HepG2 (cell line): ENCODE data around the gene SLX9. TPM values are rescaled to one million over a fixed set of nuclear protein-coding genes. Genes with fewer than 3 reads are reported as not detected.
A peak's percentile ranks its signal among the peaks of the same experiment; 100 is the strongest.

Source experiments
- CSRNP1 ChIP-seq: sonication (generic); formaldehyde crosslinking; IDR thresholded peaks from 2 replicates; pipeline ENCODE4 v1.8.1; 2023; ENCODE audit warnings: mild to moderate bottlenecking, missing genetic modification reagents
- DDIT3 ChIP-seq: sonication (generic); formaldehyde crosslinking; IDR thresholded peaks from 2 replicates; pipeline ENCODE4 v1.4.0; 2020; ENCODE audit warnings: mild to moderate bottlenecking, missing genetic modification reagents
- HDAC2 ChIP-seq: sonication (generic); formaldehyde crosslinking; IDR thresholded peaks from 2 replicates; pipeline ENCODE4 v1.4.0; 2020; ENCODE audit warnings: missing genetic modification reagents
- HMG20B ChIP-seq: conservative IDR thresholded peaks from 2 replicates; pipeline ENCODE4 v1.6.1; 2016; ENCODE audit warnings: missing genetic modification reagents, missing compliant biosample characterization
- KLF12 ChIP-seq: sonication (generic); formaldehyde crosslinking; IDR thresholded peaks from 2 replicates; pipeline ENCODE4 v1.4.0; 2020; ENCODE audit warnings: missing genetic modification reagents, borderline replicate concordance
- MAX ChIP-seq: IDR thresholded peaks from 2 replicates; pipeline ENCODE4 v1.6.1; 2012; ENCODE audit warnings: inconsistent platforms
- MAZ ChIP-seq, 2 experiments: sonication (generic) in 1 of 2; formaldehyde crosslinking in 1 of 2; IDR thresholded peaks; 2 replicates each; pipeline versions ENCODE4 v1.5.0 to v1.6.1; 2012 to 2020; ENCODE audit warnings: low read depth in 2 of 2, mild to moderate bottlenecking in 2 of 2, borderline replicate concordance in 1 of 2, improper control_type of control experiment in 1 of 2, low read length in 1 of 2, missing genetic modification reagents in 1 of 2, moderate library complexity in 1 of 2
- MTA3 ChIP-seq: sonication (generic); formaldehyde crosslinking; IDR thresholded peaks from 2 replicates; pipeline ENCODE4 v1.4.0; 2020; ENCODE audit warnings: missing genetic modification reagents
- SALL1 ChIP-seq: sonication (generic); formaldehyde crosslinking; IDR thresholded peaks from 2 replicates; pipeline ENCODE4 v1.8.0; 2022; ENCODE audit warnings: mild to moderate bottlenecking, missing genetic modification reagents
- UBTF ChIP-seq: sonication (generic); formaldehyde crosslinking; IDR thresholded peaks from 2 replicates; pipeline ENCODE4 v1.4.0; 2020; ENCODE audit warnings: mild to moderate bottlenecking, missing genetic modification reagents
- ZBED4 ChIP-seq: sonication (generic); formaldehyde crosslinking; IDR thresholded peaks from 2 replicates; pipeline ENCODE4 v1.4.0; 2020; ENCODE audit warnings: missing genetic modification reagents, borderline replicate concordance
- ZBTB7B ChIP-seq: sonication (generic); formaldehyde crosslinking; IDR thresholded peaks from 2 replicates; pipeline ENCODE4 v1.4.0; 2020; ENCODE audit warnings: missing genetic modification reagents
- ZFP91 ChIP-seq: sonication (generic); formaldehyde crosslinking; IDR thresholded peaks from 2 replicates; pipeline ENCODE4 v1.9.0; 2022; ENCODE audit warnings: missing genetic modification reagents, mild to moderate bottlenecking, borderline replicate concordance
- ZMYM2 ChIP-seq: sonication (generic); formaldehyde crosslinking; IDR thresholded peaks from 2 replicates; pipeline ENCODE4 v1.8.0; 2022; ENCODE audit warnings: mild to moderate bottlenecking, missing genetic modification reagents
- ZNF121 ChIP-seq: sonication (generic); formaldehyde crosslinking; IDR thresholded peaks from 2 replicates; pipeline ENCODE4 v1.5.0; 2020; ENCODE audit warnings: mild to moderate bottlenecking, missing genetic modification reagents
- ZNF503 ChIP-seq: sonication (generic); formaldehyde crosslinking; IDR thresholded peaks from 2 replicates; pipeline ENCODE4 v1.4.0; 2020; ENCODE audit warnings: missing genetic modification reagents
- ZNF569 ChIP-seq: sonication (generic); formaldehyde crosslinking; IDR thresholded peaks from 2 replicates; pipeline ENCODE4 v1.5.0; 2020; ENCODE audit warnings: mild to moderate bottlenecking, missing genetic modification reagents, moderate library complexity, borderline replicate concordance
- polyA plus RNA-seq, 8 experiments: library from polyadenylated mRNA; depleted of rRNA in 3 of 8; stranded (reverse) in 7 of 8; unstranded in 1 of 8; fragments of >200 nt; fragmentation: Illumina TruSeq in 4 of 8; extraction: Trizol in 4 of 8; gene quantifications; 2 replicates each; pipeline versions ENCODE4 v1.2.1 to v1.2.3, GENCODE V29; 2011 to 2016; ENCODE audit warnings: low read depth in 4 of 8, missing spikeins in 1 of 8, mixed read lengths in 1 of 8; ENCODE audit not compliant: insufficient read depth in 1 of 8
- total RNA-seq, 5 experiments: library from RNA; depleted of rRNA; stranded (reverse); fragments of >200 nt; fragmentation: Illumina TruSeq; extraction: Trizol; gene quantifications; 2 replicates each; pipeline ENCODE4 v1.2.3, GENCODE V29; 2016; ENCODE audit warnings: low read depth in 1 of 5

The SLX9 gene
- total and polyA plus RNA-seq, 2 of the 13 experiments (the other 11 are each of a cell fraction or from before 2014, with no cell fraction given): 21.0 to 47.1 TPM

GRCh38 chr21:44949779-44950198, 10.0 kb downstream of the SLX9 start (continued):
- TF ChIP-seq KLF12 (CRISPR knock-in tag) (no peak), ZNF503 (no peak), MAZ (IDR thresholded peaks at IDR 0.05; ENCODE audit: borderline replicate concordance, low read depth, low read length) (no peak), MAZ (CRISPR knock-in tag; IDR thresholded peaks at IDR 0.05; ENCODE audit: low read depth) (peak; percentile 56), CSRNP1 (CRISPR knock-in tag) (no peak), ZFP91 (CRISPR knock-in tag) (peak; percentile 53; the same call in 1 of the 2 replicates), HMG20B (no peak), SALL1 (CRISPR knock-in tag) (peak; percentile 35; the same call in 1 of the 2 replicates), ZNF121 (CRISPR knock-in tag) (peak; percentile 82), ZMYM2 (no peak), MTA3 (CRISPR knock-in tag) (no peak), HDAC2 (CRISPR knock-in tag) (no peak), DDIT3 (CRISPR knock-in tag) (no peak), ZBED4 (CRISPR knock-in tag) (no peak), ZNF569 (no peak), UBTF (CRISPR knock-in tag) (0 out of 2 replicates have a peak, but pooled peaks have one; percentile 45), ZBTB7B (CRISPR knock-in tag) (0 out of 2 replicates have a peak, but pooled peaks have one; percentile 32), MAX (no peak; the same call in 1 of the 2 replicates)
